Activated naive CD4-positive, alpha-beta T cell treated with anti-CD3 and anti-CD28 coated beads for 36 hours (primary cell): ENCODE measurements around the gene RPGRIP1L. TPM values are rescaled to one million over a fixed set of nuclear protein-coding genes. Genes with fewer than 3 reads are reported as not detected.

Experiments
- CTCF ChIA-PET: fragments of 350-600 bp; sonication (Branson Sonifier 250); formaldehyde crosslinking; loops from one replicate; lab custom pipeline; 2021; ENCODE audit warnings: antibody characterized with exemption; lab: Charles Lee
- DNase-seq: peaks from one replicate; pipeline ENCODE4 v3.0.0-alpha.2; 2020
- H3K27ac Mint-ChIP-seq: one replicate; pipeline ENCODE4 v1.8.0; 2021; ENCODE audit warnings: mild to moderate bottlenecking, mixed read lengths
- H3K27me3 Mint-ChIP-seq: one replicate; pipeline ENCODE4 v1.8.0; 2021; ENCODE audit warnings: low read depth, mixed read lengths
- H3K36me3 Mint-ChIP-seq: one replicate; pipeline ENCODE4 v1.8.0; 2021; ENCODE audit warnings: low read depth, mixed read lengths
- H3K4me1 Mint-ChIP-seq: one replicate; pipeline ENCODE4 v1.8.0; 2021; ENCODE audit warnings: low read depth, mixed read lengths
- H3K4me3 Mint-ChIP-seq: one replicate; pipeline ENCODE4 v1.8.0; 2021; ENCODE audit warnings: mild to moderate bottlenecking, moderate library complexity, mixed read lengths
- H3K9me3 Mint-ChIP-seq: one replicate; pipeline ENCODE4 v1.8.0; 2021; ENCODE audit warnings: mixed read lengths
- intact Hi-C: fragments of 100-400 bp; cut with micrococcal nuclease; formaldehyde crosslinking; loops from one replicate; pipeline ENCODE4 v1.15.1; 2023
- total RNA-seq, 2 experiments: library from RNA; stranded (reverse); gene quantifications; one replicate each; pipeline ENCODE4 v1.2.3, GENCODE V29; 2021

The RPGRIP1L gene
- total RNA-seq, 2 experiments from 2014 or later = 4.3 to 5.2 TPM

GRCh38 chr16:53612003-53612402 is 91.7 kb downstream of the RPGRIP1L start:
- Mint-ChIP-seq H3K27me3 (no peaks in the 10 kb centered on the region), H3K4me3 (no peak overlapping the region), H3K36me3 (peaks cover 4% of the 10 kb centered on the region), H3K4me1 (no peaks in the 10 kb centered on the region), H3K27ac (no peak overlapping the region), H3K9me3 (no peaks in the 10 kb centered on the region)
- no peak for DNase-seq
- intact Hi-C loops = no loop called here
- CTCF ChIA-PET = interaction anchor here (0.7 kb wide), 1 partner anchor 1881 kb away, joined by 3 read pairs; no protein-coding TSS in a partner anchor

DNA sequence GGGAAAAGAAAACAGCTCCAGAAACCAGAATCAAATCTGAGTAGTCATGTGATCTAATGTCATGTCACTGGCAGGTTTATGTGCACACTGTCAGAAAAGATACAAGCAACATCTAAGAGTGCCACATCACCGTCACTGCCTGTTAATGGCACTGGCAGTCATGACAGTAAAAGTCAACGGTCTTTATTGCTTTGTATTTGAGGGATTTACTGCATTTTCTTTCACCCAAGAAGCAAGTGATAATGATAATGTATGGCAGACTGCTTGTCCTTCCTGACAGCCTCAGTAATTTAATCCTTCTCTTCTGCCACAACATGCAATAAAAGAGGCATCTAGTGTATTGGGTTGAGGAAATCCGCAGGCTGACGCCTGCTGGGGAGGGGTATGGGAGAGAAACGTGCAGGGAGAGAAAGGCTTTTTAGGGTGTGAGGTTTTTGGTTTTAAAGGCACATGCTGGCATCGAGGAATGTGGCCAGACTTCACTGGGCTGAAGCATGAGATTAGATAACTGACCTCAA is 92.4 kb downstream of the RPGRIP1L start:
- no peak overlapping the region for H3K27ac Mint-ChIP-seq
- no peaks in the 10 kb centered on the region for H3K4me1 Mint-ChIP-seq
- no peaks in the 10 kb centered on the region for H3K27me3 Mint-ChIP-seq
- no peak overlapping the region for H3K4me3 Mint-ChIP-seq
- DNase-seq = no peak
- CTCF ChIA-PET = no interaction called here
- no peaks in the 10 kb centered on the region for H3K9me3 Mint-ChIP-seq
- intact Hi-C loops = no loop called here
- H3K36me3 Mint-ChIP-seq = peaks cover 4% of the 10 kb centered on the region

DNA sequence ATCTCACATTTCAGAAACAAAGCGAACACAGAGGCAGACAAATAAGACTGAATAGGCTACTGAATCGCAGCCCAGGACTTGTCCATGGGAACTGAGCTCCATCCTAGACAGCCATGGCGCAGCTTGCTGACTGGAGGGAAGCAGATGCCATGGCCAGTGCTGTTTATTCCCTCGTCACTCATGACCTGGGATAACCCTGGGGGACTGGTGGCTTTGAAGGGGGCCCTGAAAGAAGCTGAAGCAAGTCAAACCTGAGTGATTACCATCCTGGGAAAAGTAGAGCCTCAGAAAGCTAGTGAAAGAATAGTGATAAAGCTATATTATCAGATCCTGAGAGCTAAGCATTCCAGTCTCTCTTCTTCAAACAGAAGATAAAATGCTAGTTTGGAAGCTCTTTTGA is 94.1 kb downstream of the RPGRIP1L start:
- H3K4me1 Mint-ChIP-seq = no peaks in the 10 kb centered on the region
- H3K27ac Mint-ChIP-seq = no peak overlapping the region
- peaks cover 4% of the 10 kb centered on the region for H3K36me3 Mint-ChIP-seq
- no peak overlapping the region for H3K4me3 Mint-ChIP-seq
- intact Hi-C loops = no loop called here
- no peaks in the 10 kb centered on the region for H3K9me3 Mint-ChIP-seq
- CTCF ChIA-PET = interaction anchor here (0.6 kb wide), 1 partner anchor 9 kb away, joined by 3 read pairs; no protein-coding TSS in a partner anchor
- no peaks in the 10 kb centered on the region for H3K27me3 Mint-ChIP-seq
- DNase-seq = no peak

- peaks cover 10% of the 10 kb centered on the region for H3K36me3 Mint-ChIP-seq
Measured at GRCh38 chr16:53608094-53608493, 95.6 kb downstream of the RPGRIP1L start.

DNA sequence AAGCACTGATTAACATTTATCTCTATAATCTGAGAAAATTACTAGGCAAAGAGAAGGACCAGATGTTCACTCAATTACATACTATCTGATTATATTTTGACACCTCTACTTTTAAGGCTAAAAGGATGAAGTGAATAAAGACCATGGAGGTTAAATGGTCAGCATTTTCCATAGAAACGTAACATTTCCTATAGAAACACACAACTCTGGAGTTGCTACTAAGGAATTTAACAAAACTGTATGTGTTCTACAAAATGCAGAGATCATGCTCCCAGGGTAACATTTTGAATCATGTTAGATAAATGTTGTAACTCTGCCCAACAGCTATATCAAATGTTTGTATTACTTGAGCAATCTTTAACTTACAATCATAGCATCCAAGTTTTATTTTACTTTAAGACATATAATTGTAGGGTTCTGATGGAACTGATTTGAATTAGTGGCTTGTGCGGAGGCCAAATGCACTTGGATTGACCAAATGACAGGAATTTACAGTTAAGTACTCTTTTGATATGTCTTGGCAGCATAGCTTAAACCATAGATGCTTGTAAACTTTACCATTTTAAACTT is 97.7 kb downstream of the RPGRIP1L start:
- Mint-ChIP-seq H3K4me1 (no peaks in the 10 kb centered on the region), H3K27ac (no peak overlapping the region), H3K9me3 (no peaks in the 10 kb centered on the region), H3K4me3 (no peak overlapping the region), H3K27me3 (no peaks in the 10 kb centered on the region), H3K36me3 (peaks cover 14% of the 10 kb centered on the region)
- DNase-seq = no peak
- CTCF ChIA-PET = interaction anchor here (0.7 kb wide), 1 partner anchor 11 kb away, joined by 3 read pairs; no protein-coding TSS in a partner anchor
- intact Hi-C loops = no loop called here

More at GRCh38 chr16:53608094-53608493, 95.6 kb downstream of the RPGRIP1L start:
- no peak for DNase-seq
- intact Hi-C loops = no loop called here
- H3K9me3 Mint-ChIP-seq = no peaks in the 10 kb centered on the region
- H3K27ac Mint-ChIP-seq = no peak overlapping the region
- no peaks in the 10 kb centered on the region for H3K4me1 Mint-ChIP-seq
- H3K27me3 Mint-ChIP-seq = no peaks in the 10 kb centered on the region
- H3K4me3 Mint-ChIP-seq = no peak overlapping the region
- CTCF ChIA-PET = no interaction called here

GRCh38 chr16:53605356-53605755 is 98.3 kb downstream of the RPGRIP1L start:
- CTCF ChIA-PET = no interaction called here
- H3K4me3 Mint-ChIP-seq = no peak overlapping the region
- DNase-seq = no peak
- no peak overlapping the region for H3K27ac Mint-ChIP-seq
- no peaks in the 10 kb centered on the region for H3K4me1 Mint-ChIP-seq
- peaks cover 14% of the 10 kb centered on the region for H3K36me3 Mint-ChIP-seq
- intact Hi-C loops = no loop called here
- H3K27me3 Mint-ChIP-seq = no peaks in the 10 kb centered on the region
- H3K9me3 Mint-ChIP-seq = no peaks in the 10 kb centered on the region

- H3K9me3 Mint-ChIP-seq = no peaks in the 10 kb centered on the region
- H3K36me3 Mint-ChIP-seq = peaks cover 13% of the 10 kb centered on the region
- no peak overlapping the region for H3K4me3 Mint-ChIP-seq
- no peak overlapping the region for H3K27ac Mint-ChIP-seq
- intact Hi-C loops = no loop called here
- DNase-seq = no peak
- no peaks in the 10 kb centered on the region for H3K27me3 Mint-ChIP-seq
- CTCF ChIA-PET = no interaction called here
- H3K4me1 Mint-ChIP-seq = no peaks in the 10 kb centered on the region
Measured at GRCh38 chr16:53601961-53602360, 101.7 kb downstream of the RPGRIP1L start.

DNA sequence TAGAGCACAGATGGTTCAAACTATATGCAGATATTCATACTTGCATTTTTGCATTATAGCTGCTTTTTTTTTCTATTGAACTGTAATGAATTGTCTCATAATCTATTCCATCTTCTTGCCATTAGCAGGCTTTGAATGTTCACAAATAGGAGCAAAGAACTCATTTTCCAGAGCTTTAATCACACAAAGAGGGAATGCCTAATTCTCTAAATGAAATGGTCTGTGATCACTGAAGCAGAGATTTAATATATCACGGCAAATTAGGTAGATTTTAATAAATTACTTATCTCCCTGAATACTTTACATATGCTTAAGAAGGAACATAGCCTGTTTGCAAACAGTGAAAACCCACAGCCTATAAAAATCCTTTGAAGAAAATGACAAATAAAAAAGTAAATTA is 103.0 kb downstream of the RPGRIP1L start:
- Mint-ChIP-seq H3K27me3 (no peaks in the 10 kb centered on the region), H3K4me1 (no peaks in the 10 kb centered on the region), H3K36me3 (peaks cover 13% of the 10 kb centered on the region), H3K27ac (no peak overlapping the region), H3K4me3 (no peak overlapping the region), H3K9me3 (peaks cover 3% of the 10 kb centered on the region)
- intact Hi-C loops = no loop called here
- DNase-seq = no peak
- CTCF ChIA-PET = no interaction called here

DNA sequence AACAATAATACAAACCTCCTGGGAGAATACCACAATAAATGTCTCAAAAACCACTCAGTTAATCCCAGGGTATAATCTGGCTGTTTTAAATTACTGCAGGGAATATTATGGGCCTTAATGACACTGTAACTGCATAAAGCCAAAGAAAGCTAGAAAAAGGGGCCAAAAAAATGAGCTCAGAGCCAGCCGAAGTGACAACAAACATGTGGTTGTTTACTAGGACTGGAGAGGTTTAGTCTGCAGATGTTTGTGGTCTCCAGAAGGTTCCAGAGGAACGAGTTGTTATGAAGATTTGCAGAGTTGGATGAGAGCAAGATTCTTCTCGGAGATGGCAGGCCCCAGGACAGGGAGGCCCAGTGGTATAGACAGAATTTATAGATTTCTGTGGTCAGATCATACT is 103.5 kb downstream of the RPGRIP1L start:
- Mint-ChIP-seq H3K4me1 (no peaks in the 10 kb centered on the region), H3K27ac (no peak overlapping the region), H3K27me3 (no peaks in the 10 kb centered on the region), H3K36me3 (peaks cover 12% of the 10 kb centered on the region), H3K4me3 (no peak overlapping the region), H3K9me3 (peaks cover 8% of the 10 kb centered on the region)
- CTCF ChIA-PET = no interaction called here
- DNase-seq = no peak
- intact Hi-C loops = no loop called here

- Mint-ChIP-seq H3K27me3 (no peaks in the 10 kb centered on the region), H3K4me1 (no peaks in the 10 kb centered on the region), H3K27ac (no peak overlapping the region), H3K36me3 (peaks cover 12% of the 10 kb centered on the region), H3K9me3 (peaks cover 9% of the 10 kb centered on the region), H3K4me3 (no peak overlapping the region)
- no peak for DNase-seq
- intact Hi-C loops = no loop called here
- CTCF ChIA-PET = no interaction called here
Measured at GRCh38 chr16:53599548-53599947, 104.1 kb downstream of the RPGRIP1L start.

- peaks cover 8% of the 10 kb centered on the region for H3K36me3 Mint-ChIP-seq
- peaks cover 9% of the 10 kb centered on the region for H3K9me3 Mint-ChIP-seq
- no peaks in the 10 kb centered on the region for H3K27me3 Mint-ChIP-seq
- no peak overlapping the region for H3K4me3 Mint-ChIP-seq
- CTCF ChIA-PET = no interaction called here
- no peak overlapping the region for H3K27ac Mint-ChIP-seq
- intact Hi-C loops = no loop called here
- no peaks in the 10 kb centered on the region for H3K4me1 Mint-ChIP-seq
- no peak for DNase-seq
Measured at GRCh38 chr16:53598511-53599275, 105.0 kb downstream of the RPGRIP1L start.

- intact Hi-C loops = no loop called here
- Mint-ChIP-seq H3K36me3 (peaks cover 6% of the 10 kb centered on the region), H3K27me3 (no peaks in the 10 kb centered on the region), H3K27ac (no peak overlapping the region), H3K4me3 (no peak overlapping the region), H3K4me1 (no peaks in the 10 kb centered on the region), H3K9me3 (peaks cover 9% of the 10 kb centered on the region)
- no peak for DNase-seq
- CTCF ChIA-PET = no interaction called here
Measured at GRCh38 chr16:53597776-53598175, 105.9 kb downstream of the RPGRIP1L start.
